K562 (cell line): ENCODE data around the gene IRF2BP1. TPM values are rescaled to one million over a fixed set of nuclear protein-coding genes. Genes with fewer than 3 reads are reported as not detected.

Experiments used
- ATAC-seq: fragments of 200-7000 bp; cut with Tn5 transposase; 3 replicates; pipeline ENCODE4 v1.9.1; 2020; ENCODE audit warnings: moderate library complexity
- BruUV-seq: library from RNA; stranded (reverse); fragments of 400-500 nt; replicated peaks from 2 replicates; lab custom pipeline; 2021; lab: Mats Ljungman, UMichigan
- CTCF ChIA-PET: fragments of 300-600 bp; formaldehyde crosslinking; extraction: SDS; loops from one replicate; lab custom pipeline; 2021; ENCODE audit warnings: low intra/inter-chr PET ratio; lab: Yijun Ruan, JAX
- POLR2A ChIA-PET: fragments of 300-600, 350-650 bp; sonication (Branson Sonifier 250); formaldehyde crosslinking; extraction: SDS; loops from one replicate; lab custom pipeline; 2021; ENCODE audit warnings: antibody characterized with exemption, inconsistent platforms; lab: Yijun Ruan, JAX
- DNase-seq, 4 experiments: peaks; one replicate each; pipeline versions ENCODE4 v3.0.0 to v3.0.0-alpha.2; 2011 to 2018; ENCODE audit warnings: low spot score in 3 of 4, mixed read lengths in 3 of 4; ENCODE audit errors: extremely low read depth in 1 of 4
- FAIRE-seq: peaks from 2 replicates; lab custom pipeline; 2011; peaks lifted over from hg19 to GRCh38; lab: Jason Lieb, UNC
- H2AFZ ChIP-seq: 2 replicates; pipeline ENCODE4 v1.6.0; 2011; ENCODE audit warnings: low read depth, low read length, control low read depth, inconsistent platforms
- H3K27ac ChIP-seq: fragments of 200-600 bp; 3 replicates; pipeline ENCODE4 v1.8.0; 2011; ENCODE audit warnings: low read depth, mild to moderate bottlenecking, control low read depth, inconsistent platforms, low read length, moderate library complexity, mixed read lengths; ENCODE audit errors: extremely low read depth
- H3K27me3 ChIP-seq, 2 experiments: fragments of 300-600 bp in 1 of 2; 2 replicates in 1 of 2; 3 replicates in 1 of 2; pipeline versions ENCODE4 v1.6.0 to v1.8.0; 2011; ENCODE audit warnings: inconsistent platforms in 2 of 2, low read length in 2 of 2, mild to moderate bottlenecking in 1 of 2, mixed read lengths in 1 of 2, moderate library complexity in 1 of 2; ENCODE audit not compliant: control insufficient read depth in 2 of 2, insufficient read depth in 2 of 2
- H3K36me3 ChIP-seq: fragments of 300-600 bp; 3 replicates; pipeline ENCODE4 v1.8.0; 2011; ENCODE audit warnings: mild to moderate bottlenecking, low read length, inconsistent platforms; ENCODE audit not compliant: control insufficient read depth, insufficient read depth
- H3K4me1 ChIP-seq, 2 experiments: fragments of 200-600 bp in 1 of 2; replicated peaks in 1 of 2; 2 replicates in 1 of 2; 3 replicates in 1 of 2; pipeline versions ENCODE4 v1.5.1 to v1.8.0; 2011; ENCODE audit warnings: inconsistent platforms in 2 of 2, low read length in 2 of 2, mild to moderate bottlenecking in 1 of 2, mixed read lengths in 1 of 2, moderate library complexity in 1 of 2; ENCODE audit not compliant: control insufficient read depth in 2 of 2, insufficient read depth in 2 of 2
- H3K4me2 ChIP-seq: 2 replicates; pipeline ENCODE4 v1.6.1; 2011; ENCODE audit warnings: low read length, control low read depth, inconsistent platforms, mixed read lengths; ENCODE audit not compliant: insufficient read depth
- H3K4me3 ChIP-seq: fragments of 200-600 bp; sonication (generic), shearing (Covaris generic); 2 replicates; pipeline ENCODE4 v1.5.1; 2016; ENCODE audit warnings: control low read depth, inconsistent platforms
- H3K79me2 ChIP-seq: fragments of 200-600 bp; 3 replicates; pipeline ENCODE4 v1.8.0; 2011; ENCODE audit warnings: low read length, inconsistent platforms; ENCODE audit not compliant: control insufficient read depth, insufficient read depth
- H3K9ac ChIP-seq, 2 experiments: 2 replicates each; pipeline versions ENCODE4 v1.6.0 to v1.6.1; 2011; ENCODE audit warnings: low read depth in 2 of 2, low read length in 2 of 2, control low read depth in 1 of 2, inconsistent platforms in 1 of 2, mild to moderate bottlenecking in 1 of 2, mixed read lengths in 1 of 2; ENCODE audit not compliant: insufficient read depth in 1 of 2
- H3K9me1 ChIP-seq: one replicate; pipeline ENCODE4 v1.6.0; 2011; ENCODE audit warnings: inconsistent platforms, mild to moderate bottlenecking, low read length, moderate library complexity; ENCODE audit not compliant: control insufficient read depth, insufficient read depth
- H3K9me3 ChIP-seq: replicated peaks from 2 replicates; pipeline ENCODE4 v1.5.1; 2011; ENCODE audit warnings: low read depth, low read length, inconsistent platforms; ENCODE audit not compliant: control insufficient read depth, insufficient read depth
- H4K20me1 ChIP-seq: replicated peaks from 2 replicates; pipeline ENCODE4 v1.6.1; 2011; ENCODE audit warnings: low read length, inconsistent platforms, mixed read lengths; ENCODE audit not compliant: control insufficient read depth, insufficient read depth
- CREBBP ChIP-seq: IDR thresholded peaks from one replicate; pipeline ENCODE4 v1.6.1; 2012; ENCODE audit warnings: low read depth, mild to moderate bottlenecking, control low read depth, inconsistent platforms, low read length
- FOXA3 ChIP-seq, 2 experiments: fragments of 450-650 bp in 1 of 2; sonication (generic) in 1 of 2; formaldehyde crosslinking; IDR thresholded peaks in 1 of 2; conservative IDR thresholded peaks in 1 of 2; 2 replicates each; pipeline versions ENCODE4 v1.4.0 to v1.8.0; 2020 to 2022; ENCODE audit warnings: mild to moderate bottlenecking in 2 of 2, missing genetic modification reagents in 1 of 2
- FOXJ2 ChIP-seq: fragments of 200-800 bp; sonication (Bioruptor generic); IDR thresholded peaks from 2 replicates; pipeline ENCODE4 v1.6.1; 2016; ENCODE audit warnings: missing genetic modification characterization, missing compliant biosample characterization
- KLF1 ChIP-seq: fragments of 450-650 bp; IDR thresholded peaks from 2 replicates; pipeline ENCODE4 v1.6.1; 2016; ENCODE audit warnings: missing genetic modification characterization, missing compliant biosample characterization
- KLF13 ChIP-seq: fragments of 450-650 bp; IDR thresholded peaks from 2 replicates; pipeline ENCODE4 v1.6.1; 2016; ENCODE audit warnings: missing genetic modification characterization, low read depth, mild to moderate bottlenecking, missing compliant biosample characterization, moderate library complexity, borderline replicate concordance
- NCOA4 ChIP-seq: fragments of 450-650 bp; IDR thresholded peaks from 2 replicates; pipeline ENCODE4 v1.6.1; 2018; ENCODE audit warnings: mild to moderate bottlenecking; ENCODE audit not compliant: partially characterized antibody
- NFIC ChIP-seq: fragments of 450-650 bp; IDR thresholded peaks from 2 replicates; pipeline ENCODE4 v1.6.1; 2017; ENCODE audit warnings: mild to moderate bottlenecking, inconsistent platforms
- PHF20 ChIP-seq: fragments of 450-650 bp; IDR thresholded peaks from 2 replicates; pipeline ENCODE4 v1.6.1; 2018; ENCODE audit not compliant: partially characterized antibody
- POLR3G ChIP-seq: IDR thresholded peaks from 2 replicates; pipeline ENCODE4 v1.6.1; 2011; ENCODE audit not compliant: insufficient read length, insufficient replicate concordance; ENCODE audit errors: extremely low read depth
- SAP30 ChIP-seq: fragments of 200-600 bp; sonication (generic); IDR thresholded peaks from 2 replicates; pipeline ENCODE4 v1.6.1; 2012; ENCODE audit warnings: borderline replicate concordance, low read depth, mild to moderate bottlenecking, moderate library complexity, low read length, control low read depth, inconsistent platforms; ENCODE audit not compliant: insufficient read depth, poor library complexity, severe bottlenecking
- SETDB1 ChIP-seq: IDR thresholded peaks from one replicate; pipeline ENCODE4 v1.6.1; 2012; ENCODE audit warnings: low read length, control low read depth, inconsistent platforms
- TAF15 ChIP-seq: fragments of 200-400 bp; formaldehyde crosslinking; IDR thresholded peaks from 2 replicates; pipeline ENCODE4 v1.6.1; 2017; ENCODE audit warnings: mild to moderate bottlenecking, low read depth, low read length, moderate library complexity
- TAL1 ChIP-seq: fragments of 450-650 bp; IDR thresholded peaks from 2 replicates; pipeline ENCODE4 v1.6.1; 2016; ENCODE audit warnings: mild to moderate bottlenecking
- U2AF1 ChIP-seq: fragments of 200-400 bp; formaldehyde crosslinking; optimal IDR thresholded peaks from 2 replicates; pipeline ENCODE3; 2017; ENCODE audit warnings: mild to moderate bottlenecking, low read depth, low read length, moderate library complexity
- YY1 ChIP-seq, 3 experiments: IDR thresholded peaks; 2 replicates each; pipeline ENCODE4 v1.6.1; 2011; ENCODE audit warnings: low read length in 2 of 3, mild to moderate bottlenecking in 2 of 3, moderate library complexity in 2 of 3, borderline replicate concordance in 1 of 3, control low read depth in 1 of 3, low read depth in 1 of 3; ENCODE audit not compliant: insufficient read depth in 3 of 3, insufficient replicate concordance in 2 of 3, control insufficient read depth in 1 of 3, insufficient read length in 1 of 3; ENCODE audit errors: extremely low read depth in 1 of 3
- ZBTB1 ChIP-seq: sonication (generic); formaldehyde crosslinking; IDR thresholded peaks from 2 replicates; pipeline ENCODE4 v1.8.1; 2023; ENCODE audit warnings: missing genetic modification reagents, low read depth, mild to moderate bottlenecking, borderline replicate concordance
- ZC3H4 ChIP-seq: sonication (generic); formaldehyde crosslinking; IDR thresholded peaks from 2 replicates; pipeline ENCODE4 v1.9.0; 2021; ENCODE audit warnings: missing genetic modification reagents, borderline replicate concordance
- ZNF212 ChIP-seq: fragments of 450-650 bp; formaldehyde crosslinking; IDR thresholded peaks from 2 replicates; pipeline ENCODE4 v1.4.0; 2020; ENCODE audit warnings: mild to moderate bottlenecking
- ZNF274 ChIP-seq: IDR thresholded peaks from 2 replicates; pipeline ENCODE4 v1.6.1; 2011; ENCODE audit warnings: low read depth, mild to moderate bottlenecking, low read length, moderate library complexity, borderline replicate concordance
- ZNF311 ChIP-seq: fragments of 250-450 bp; sonication (Bioruptor Pico); IDR thresholded peaks from 2 replicates; pipeline ENCODE4 v1.4.0; 2020; ENCODE audit warnings: mild to moderate bottlenecking, moderate library complexity
- ZNF507 ChIP-seq: conservative IDR thresholded peaks from 2 replicates; pipeline ENCODE4 v1.6.1; 2017; ENCODE audit warnings: missing genetic modification characterization, missing compliant biosample characterization
- ZSCAN32 ChIP-seq: fragments of 450-650 bp; formaldehyde crosslinking; IDR thresholded peaks from 2 replicates; pipeline ENCODE4 v1.4.0; 2020; ENCODE audit warnings: mild to moderate bottlenecking, moderate library complexity
- WGBS: fragments of 100-300 bp; shearing (Covaris generic); methylation state at CpG from one replicate; pipeline ENCODE4 v1.1.6; 2016; ENCODE audit warnings: low coverage, mixed read lengths; ENCODE audit not compliant: insufficient coverage; ENCODE audit errors: missing lambda C conversion rate; 5-methylcytosine and 5-hydroxymethylcytosine counted together
- in situ Hi-C: fragments of 300-500 bp; cut with MboI; formaldehyde crosslinking; loops from 4 replicates; pipeline ENCODE4 v1.15.0; 2018; ENCODE audit warnings: inconsistent platforms, mixed read lengths
- intact Hi-C: fragments of 100-400 bp; cut with micrococcal nuclease; formaldehyde crosslinking; loops from 2 replicates; pipeline ENCODE4 v1.14.2; 2022
- polyA plus RNA-seq, 8 experiments: library from polyadenylated mRNA; depleted of rRNA in 4 of 8; stranded (reverse) in 5 of 8; unstranded in 3 of 8; fragments of >200 nt; fragmentation: Nextera tagmentation in 2 of 8; fragmentation: Illumina TruSeq in 1 of 8; extraction: Ambion mirVana in 2 of 8; extraction: Trizol in 1 of 8; gene quantifications; 2 replicates each; pipeline versions ENCODE4 v1.2.1 to v1.2.3, GENCODE V29; 2011 to 2014; ENCODE audit warnings: inconsistent platforms in 1 of 8, missing spikeins in 1 of 8
- total RNA-seq, 7 experiments: library from RNA; depleted of rRNA in 6 of 7; stranded (reverse); fragments of >200 nt in 6 of 7; fragmentation: Illumina TruSeq in 2 of 7; extraction: Trizol in 2 of 7; gene quantifications; 2 replicates each; pipeline versions ENCODE4 v1.2.1 to v1.2.3, GENCODE V29; 2011 to 2021; ENCODE audit warnings: low replicate concordance in 1 of 7

The IRF2BP1 gene
- total and polyA plus RNA-seq, 9 of the 15 experiments (the other 6 are each of a cell fraction or from before 2014, with no cell fraction given) = 0.61 to 35.9 (median 3.5) TPM

GRCh38 chr19:45882652-45883585 lies 3.0 kb downstream of the IRF2BP1 start:
- FAIRE-seq = peak; percentile 86
- TF ChIP-seq ZC3H4 = no peak
- no peak; a peak in 1 of 4 replicates for TF ChIP-seq FOXA3 (CRISPR knock-in tag; conservative IDR thresholded peaks at IDR 0.05 in 1 of 2, IDR thresholded peaks at IDR 0.05 in 1 of 2)
- TF ChIP-seq TAF15 = no peak
- no peak for TF ChIP-seq SETDB1
- TF ChIP-seq POLR3G = no peak
- no peak for TF ChIP-seq ZBTB1 (CRISPR knock-in tag)
- TF ChIP-seq FOXJ2 (tag) = no peak
- TF ChIP-seq YY1 (IDR thresholded peaks at IDR 0.05; ENCODE audit: borderline replicate concordance in 1 of 3, control insufficient read depth in 1 of 3, extremely low read depth in 1 of 3, insufficient read depth in 3 of 3, insufficient read length in 1 of 3, insufficient replicate concordance in 2 of 3, low read depth in 1 of 3, low read length in 2 of 3) = peak in 2 of 3 experiments; percentile 62 to 66
- no peak for TF ChIP-seq SAP30
- 0 out of 2 replicates have a peak, but pooled peaks have one; percentile 24 for TF ChIP-seq ZNF311
- 0 out of 2 replicates have a peak, but pooled peaks have one; percentile 13 for TF ChIP-seq TAL1
- TF ChIP-seq ZSCAN32 (CRISPR knock-in tag) = no peak
- no peak for TF ChIP-seq U2AF1
- TF ChIP-seq CREBBP = no peak
- no peak for TF ChIP-seq NCOA4
- no peak for TF ChIP-seq ZNF274
- TF ChIP-seq KLF1 = no peak
- TF ChIP-seq ZNF212 = no peak
- peak; percentile 38 for TF ChIP-seq NFIC
- peak; percentile 47; the same call in 1 of the 2 replicates for TF ChIP-seq KLF13 (tag)
- peak; percentile 85 for TF ChIP-seq PHF20
- no peak for TF ChIP-seq ZNF507 (tag)

More at GRCh38 chr19:45882652-45883585, 3.0 kb downstream of the IRF2BP1 start:
- no peaks in the 10 kb centered on the region for H3K27me3 ChIP-seq
- H3K9me3 ChIP-seq = no peaks in the 10 kb centered on the region
- in situ Hi-C loops = no loop called here
- peak; percentile 75 to 95 (median 82) for DNase-seq
- H3K27ac ChIP-seq = peak overlapping the region; percentile 63
- H3K9me1 ChIP-seq = no peaks in the 10 kb centered on the region
- peaks cover 25% of the 10 kb centered on the region for H3K79me2 ChIP-seq
- peaks cover 39 to 64% of the 10 kb centered on the region in 2 experiments; a peak in 4 of 5 replicates for H3K4me1 ChIP-seq
- peak overlapping the region; percentile 58 to 89 for H3K9ac ChIP-seq
- CTCF ChIA-PET = interaction anchor here (0.5 to 4.9 kb wide), 4 partner anchors 18 to 1236 kb away, joined by 4 to 102 read pairs (median 30); partner anchors contain the start of genes FOXA3 and SYMPK
- no peaks in the 10 kb centered on the region for H4K20me1 ChIP-seq
- peak overlapping the region; percentile 61 for H2AFZ ChIP-seq
- peak overlapping the region; percentile 86 for H3K4me2 ChIP-seq
- WGBS = 2% methylated on average over 42 of the region's 47 CpGs
- intact Hi-C loops = loop anchor here (1.0 kb wide), 2 partner anchors 20 to 66 kb away; partner anchors contain the start of gene SYMPK
- no TSS peak for BruUV-seq
- H3K4me3 ChIP-seq = peak overlapping the region; percentile 39
- H3K36me3 ChIP-seq = peaks cover 13% of the 10 kb centered on the region; the same call in 1 of the 3 replicates
- ATAC-seq = peak; percentile 66
- POLR2A ChIA-PET = interaction anchor here (0.6 to 1.5 kb wide), 5 partner anchors 10 to 146 kb away, joined by 3 to 9 read pairs (median 3); no protein-coding TSS in a partner anchor
